BJ (cell line): Measurements from ENCODE around the gene TSHZ2. TPM values are rescaled to one million over a fixed set of nuclear protein-coding genes. Genes with fewer than 3 reads are reported as not detected.

ENCODE experiments used
- CTCF ChIA-PET: fragments of 350-600 bp; formaldehyde crosslinking; extraction: SDS; loops from one replicate; lab custom pipeline; 2021; ENCODE audit warnings: antibody characterized with exemption, inconsistent platforms; lab: Yijun Ruan, JAX
- POLR2A ChIA-PET: fragments of 300-600 bp; sonication (Branson Sonifier 250); formaldehyde crosslinking; extraction: SDS; loops from one replicate; lab custom pipeline; 2021; ENCODE audit warnings: antibody characterized with exemption; lab: Charles Lee
- DNase-seq: peaks from one replicate; pipeline ENCODE4 v3.0.0-alpha.2; 2011; ENCODE audit warnings: low read depth
- H3K27me3 ChIP-seq: 2 replicates; pipeline ENCODE4 v1.6.0; 2011; ENCODE audit warnings: low read length; ENCODE audit not compliant: control insufficient read depth, insufficient read depth
- H3K36me3 ChIP-seq: 2 replicates; pipeline ENCODE4 v1.5.1; 2011; ENCODE audit warnings: low read length; ENCODE audit not compliant: control insufficient read depth, insufficient read depth
- H3K4me3 ChIP-seq: 2 replicates; pipeline ENCODE4 v1.5.1; 2011; ENCODE audit warnings: low read depth, mild to moderate bottlenecking, control low read depth, low read length
- polyA plus RNA-seq: library from polyadenylated mRNA; depleted of rRNA; stranded (reverse); fragments of >200 nt; gene quantifications from 2 replicates; pipeline ENCODE4 v1.2.3, GENCODE V29; 2011
- TF ChIP-seq, protein P1 (sequence below): IDR thresholded peaks from 2 replicates; pipeline ENCODE4 v1.5.1; 2011; ENCODE audit warnings: low read depth, mild to moderate bottlenecking, control low read depth, inconsistent platforms, low read length, moderate library complexity; ENCODE audit not compliant: insufficient read depth

Gene TSHZ2
- polyA plus RNA-seq, 1 experiment = not detected

DNA sequence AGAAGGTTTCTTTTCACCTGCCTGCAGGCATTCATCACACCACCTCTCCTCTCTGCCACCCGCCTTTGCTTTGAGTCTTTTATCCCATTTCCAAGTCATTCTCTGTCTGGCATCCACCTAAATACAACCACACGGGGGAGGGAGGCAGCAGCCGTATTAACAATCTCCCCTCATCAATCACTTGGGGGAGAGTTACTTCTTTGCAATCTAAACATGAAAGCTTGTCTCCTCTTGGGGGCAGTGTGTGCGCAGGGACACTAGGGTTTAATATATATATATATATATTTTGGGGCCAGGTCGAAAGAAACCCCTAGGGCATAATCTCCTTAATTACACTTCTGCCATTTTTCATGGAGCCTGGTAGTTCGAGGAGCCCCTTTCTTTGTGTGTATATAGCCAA is 214.5 kb downstream of the TSHZ2 start:
- DNase-seq = no peak

DNA sequence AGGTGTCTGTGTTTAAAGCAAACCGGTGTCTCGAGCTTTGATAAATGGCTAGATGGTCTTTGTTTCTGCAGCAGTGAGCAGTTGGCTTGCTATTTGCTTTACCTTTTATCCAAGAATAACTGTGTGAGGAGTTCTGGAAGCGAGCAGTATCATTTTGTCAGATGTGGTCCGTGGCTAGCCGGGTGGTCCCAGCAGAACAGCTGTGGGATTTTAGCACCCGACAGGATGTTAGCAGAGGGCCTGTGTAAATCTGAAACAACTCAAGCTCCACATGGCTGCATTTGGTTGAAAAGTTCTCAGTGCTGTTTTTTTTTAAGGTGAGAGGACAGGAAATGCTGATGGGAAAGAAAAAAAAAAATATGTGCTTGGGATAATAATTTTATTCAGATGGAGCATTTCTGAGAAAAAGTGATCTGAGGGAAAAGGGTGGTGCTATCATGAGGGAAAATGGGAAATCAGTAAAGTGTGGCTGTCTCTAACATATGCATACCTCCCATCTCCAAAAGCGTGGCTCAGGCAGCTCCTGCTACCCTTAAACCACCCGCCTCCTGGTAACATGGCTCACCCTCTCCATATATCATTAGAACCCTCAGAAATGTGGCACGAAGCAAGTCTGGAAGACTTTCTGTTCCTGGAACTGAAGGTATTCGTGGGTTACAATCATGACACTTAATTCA is 215.4 kb downstream of the TSHZ2 start:
- no peak for DNase-seq
- TF ChIP-seq, protein P1, sequence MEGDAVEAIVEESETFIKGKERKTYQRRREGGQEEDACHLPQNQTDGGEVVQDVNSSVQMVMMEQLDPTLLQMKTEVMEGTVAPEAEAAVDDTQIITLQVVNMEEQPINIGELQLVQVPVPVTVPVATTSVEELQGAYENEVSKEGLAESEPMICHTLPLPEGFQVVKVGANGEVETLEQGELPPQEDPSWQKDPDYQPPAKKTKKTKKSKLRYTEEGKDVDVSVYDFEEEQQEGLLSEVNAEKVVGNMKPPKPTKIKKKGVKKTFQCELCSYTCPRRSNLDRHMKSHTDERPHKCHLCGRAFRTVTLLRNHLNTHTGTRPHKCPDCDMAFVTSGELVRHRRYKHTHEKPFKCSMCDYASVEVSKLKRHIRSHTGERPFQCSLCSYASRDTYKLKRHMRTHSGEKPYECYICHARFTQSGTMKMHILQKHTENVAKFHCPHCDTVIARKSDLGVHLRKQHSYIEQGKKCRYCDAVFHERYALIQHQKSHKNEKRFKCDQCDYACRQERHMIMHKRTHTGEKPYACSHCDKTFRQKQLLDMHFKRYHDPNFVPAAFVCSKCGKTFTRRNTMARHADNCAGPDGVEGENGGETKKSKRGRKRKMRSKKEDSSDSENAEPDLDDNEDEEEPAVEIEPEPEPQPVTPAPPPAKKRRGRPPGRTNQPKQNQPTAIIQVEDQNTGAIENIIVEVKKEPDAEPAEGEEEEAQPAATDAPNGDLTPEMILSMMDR = no peak
- H3K4me3 ChIP-seq = no peak overlapping the region
- ChIA-PET POLR2A (interaction anchor here (0.7 kb wide), 1 partner anchor 21 kb away, joined by 6 read pairs; no protein-coding TSS in a partner anchor), CTCF (interaction anchor here (0.6 to 0.9 kb wide), 3 partner anchors 13 to 813 kb away, joined by 3 read pairs; no protein-coding TSS in a partner anchor)
- no peaks in the 10 kb centered on the region for H3K27me3 ChIP-seq
- no peaks in the 10 kb centered on the region for H3K36me3 ChIP-seq

More for the DNA sequence above, 214.5 kb downstream of the TSHZ2 start:
- Histone ChIP-seq H3K36me3 (no peaks in the 10 kb centered on the region), H3K4me3 (no peak overlapping the region), H3K27me3 (no peaks in the 10 kb centered on the region)
- TF ChIP-seq, protein P1 = no peak
- ChIA-PET POLR2A (no interaction called here), CTCF (interaction anchor here (0.6 to 0.9 kb wide), 2 partner anchors 12 to 29 kb away, joined by 3 read pairs; no protein-coding TSS in a partner anchor)

DNA sequence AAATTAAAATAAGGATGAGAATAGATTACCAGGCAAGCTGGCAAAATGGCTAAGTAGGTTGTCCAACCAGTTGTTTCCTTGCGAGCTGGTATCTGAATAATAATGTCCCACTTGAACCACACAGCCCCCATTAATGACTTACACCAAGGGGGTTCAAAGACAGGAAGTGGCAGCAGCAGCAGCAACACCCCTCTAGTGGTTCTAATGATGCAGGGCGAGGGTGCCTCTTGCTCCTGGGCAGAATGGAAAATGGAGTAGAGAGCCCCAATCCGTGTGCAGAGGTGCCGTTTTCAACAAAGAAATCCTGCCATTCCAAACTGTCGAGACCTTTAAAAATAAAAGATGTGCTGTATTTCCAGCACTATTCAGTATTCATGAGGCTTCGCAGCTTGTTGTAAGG is 218.1 kb downstream of the TSHZ2 start:
- ChIA-PET POLR2A (no interaction called here), CTCF (no interaction called here)
- TF ChIP-seq, protein P1 = no peak
- Histone ChIP-seq H3K36me3 (no peaks in the 10 kb centered on the region), H3K27me3 (no peaks in the 10 kb centered on the region), H3K4me3 (no peak overlapping the region)
- no peak for DNase-seq

DNA sequence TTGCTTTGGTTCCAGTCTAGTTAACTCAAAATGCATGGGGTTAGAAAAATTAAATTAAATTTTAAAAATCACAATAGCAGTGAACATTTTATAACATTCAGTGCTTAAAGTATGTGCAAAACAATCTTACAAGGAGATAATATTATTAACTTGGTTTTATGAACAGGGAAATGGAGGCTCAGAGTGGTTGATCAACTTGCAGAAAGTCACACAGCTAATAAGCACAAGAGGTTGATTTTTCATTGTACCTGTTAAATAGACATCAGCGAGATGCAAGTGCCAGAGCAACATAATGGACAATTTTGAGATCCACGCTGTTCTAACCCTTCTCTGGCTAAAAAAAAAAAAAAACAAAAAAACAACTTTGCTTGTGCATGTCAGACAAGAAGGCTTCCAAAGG is 219.8 kb downstream of the TSHZ2 start:
- no peak for DNase-seq
- TF ChIP-seq, protein P1 = no peak
- POLR2A ChIA-PET = no interaction called here
- H3K27me3 ChIP-seq = no peaks in the 10 kb centered on the region
- H3K4me3 ChIP-seq = no peak overlapping the region
- CTCF ChIA-PET = no interaction called here
- no peaks in the 10 kb centered on the region for H3K36me3 ChIP-seq

DNA sequence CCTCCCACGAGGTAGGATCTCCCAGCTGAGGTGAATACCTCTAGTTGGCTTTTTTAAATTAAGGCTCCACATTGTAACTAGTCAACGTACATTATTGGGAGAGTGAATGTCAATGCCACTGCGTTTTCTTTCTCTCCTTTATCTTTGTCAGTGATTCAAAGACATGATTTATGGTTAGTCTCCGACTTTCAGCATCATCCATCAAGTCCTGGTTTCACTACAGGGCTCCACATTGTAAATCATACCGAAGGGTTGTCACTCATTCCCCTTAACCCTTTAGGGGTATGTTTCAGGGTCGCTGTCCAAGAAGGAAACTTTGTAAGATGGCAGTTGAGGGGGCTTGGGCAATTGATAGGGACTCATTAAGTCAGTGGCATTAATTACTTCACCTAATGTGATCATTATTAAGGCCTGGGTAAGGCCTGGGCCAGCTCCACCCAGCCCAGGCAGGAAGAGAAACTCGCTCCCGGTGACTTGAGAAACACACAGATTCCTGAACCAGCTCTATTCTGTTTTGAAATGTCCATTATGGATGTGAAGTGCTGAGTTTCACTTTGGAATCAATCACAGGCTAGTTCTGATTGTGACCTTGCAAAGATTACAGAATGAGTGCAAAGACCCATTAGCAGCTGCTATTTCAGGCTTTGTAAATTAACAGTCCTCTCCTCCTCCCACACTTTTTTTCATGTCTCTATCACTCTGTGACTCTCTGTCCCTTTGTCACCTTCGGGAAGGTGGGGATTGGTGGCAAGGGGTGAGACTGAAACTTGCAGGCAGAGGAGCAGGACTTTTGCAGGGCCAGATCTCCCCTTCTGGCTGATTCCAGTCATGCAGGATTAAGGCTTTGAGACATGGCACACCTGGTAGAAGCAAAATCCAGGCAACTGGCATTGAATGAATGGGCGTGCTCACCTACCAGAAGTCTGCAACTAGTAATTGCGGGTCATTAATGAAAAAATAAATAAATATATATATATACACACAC is 222.4 kb downstream of the TSHZ2 start:
- ChIA-PET POLR2A (no interaction called here), CTCF (no interaction called here)
- DNase-seq = no peak

More for the DNA sequence above, 222.4 kb downstream of the TSHZ2 start:
- no peaks in the 10 kb centered on the region for H3K27me3 ChIP-seq
- TF ChIP-seq, protein P1 = no peak
- H3K36me3 ChIP-seq = no peaks in the 10 kb centered on the region
- H3K4me3 ChIP-seq = no peak overlapping the region
